ENCODE results near the gene CFAP46.
"Not testable (repeated sequence)": the region's sequence is repeated elsewhere in the genome, so short reads cannot be mapped to it uniquely, and the experiment has no call there.

Gene CFAP46

DNA sequence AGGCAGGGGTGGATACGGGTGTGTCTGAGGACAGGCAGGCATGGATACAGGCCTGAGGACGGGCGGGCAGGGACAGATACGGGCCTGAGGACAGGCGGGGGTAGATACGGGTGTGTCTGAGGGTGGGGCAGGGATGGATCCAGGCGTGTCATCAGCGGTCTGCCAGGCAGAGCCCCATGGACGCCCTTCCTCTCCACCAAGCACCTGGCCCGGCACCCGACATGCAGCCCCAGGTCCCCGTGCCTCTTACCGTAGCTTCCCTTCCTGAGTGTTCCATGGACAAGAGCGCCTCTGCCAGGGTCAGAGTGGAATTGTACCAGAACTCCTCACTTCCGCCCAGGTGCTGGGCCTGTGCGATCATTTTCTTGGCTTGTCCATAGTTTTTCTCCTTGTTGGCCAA is 81.8 kb downstream of the CFAP46 start:
- no peak for DNase-seq

DNA sequence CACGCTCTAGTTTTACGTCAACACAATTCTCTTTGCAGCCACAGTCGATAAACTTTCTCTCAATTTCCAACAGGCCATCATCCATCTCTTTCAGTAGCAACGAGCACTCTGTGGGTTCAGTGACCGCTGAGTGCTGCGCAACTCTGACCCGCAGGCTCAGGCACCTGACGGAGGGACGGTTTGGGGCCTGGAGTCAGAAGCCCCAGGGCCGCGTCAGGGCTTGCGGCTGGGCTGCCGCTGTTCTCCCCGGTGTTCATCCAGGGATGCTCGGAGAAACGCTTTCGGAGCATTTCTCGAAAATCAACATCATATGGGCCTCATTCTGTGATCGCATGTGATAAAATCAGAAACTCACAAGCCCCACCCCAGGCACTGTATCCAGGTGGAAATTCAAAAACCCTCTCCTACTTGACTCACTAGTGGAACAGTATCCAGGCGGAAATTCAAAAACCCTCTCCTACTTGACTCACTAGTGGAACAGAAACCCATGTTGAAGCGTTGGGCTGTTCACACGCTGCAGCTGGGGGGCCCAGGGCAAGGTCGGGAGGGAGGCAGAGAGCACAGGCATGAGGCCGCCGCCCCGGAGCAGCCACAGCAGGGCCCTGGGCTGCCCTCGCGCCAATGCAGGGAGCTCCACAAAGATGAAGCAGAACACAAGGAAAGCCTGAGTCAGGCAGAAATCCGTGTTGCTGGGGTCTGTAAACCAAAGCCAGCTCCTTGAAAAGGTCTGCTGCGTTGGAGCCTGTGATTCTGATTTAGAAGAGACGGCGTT is 83.1 kb downstream of the CFAP46 start:
- no peak for DNase-seq

DNA sequence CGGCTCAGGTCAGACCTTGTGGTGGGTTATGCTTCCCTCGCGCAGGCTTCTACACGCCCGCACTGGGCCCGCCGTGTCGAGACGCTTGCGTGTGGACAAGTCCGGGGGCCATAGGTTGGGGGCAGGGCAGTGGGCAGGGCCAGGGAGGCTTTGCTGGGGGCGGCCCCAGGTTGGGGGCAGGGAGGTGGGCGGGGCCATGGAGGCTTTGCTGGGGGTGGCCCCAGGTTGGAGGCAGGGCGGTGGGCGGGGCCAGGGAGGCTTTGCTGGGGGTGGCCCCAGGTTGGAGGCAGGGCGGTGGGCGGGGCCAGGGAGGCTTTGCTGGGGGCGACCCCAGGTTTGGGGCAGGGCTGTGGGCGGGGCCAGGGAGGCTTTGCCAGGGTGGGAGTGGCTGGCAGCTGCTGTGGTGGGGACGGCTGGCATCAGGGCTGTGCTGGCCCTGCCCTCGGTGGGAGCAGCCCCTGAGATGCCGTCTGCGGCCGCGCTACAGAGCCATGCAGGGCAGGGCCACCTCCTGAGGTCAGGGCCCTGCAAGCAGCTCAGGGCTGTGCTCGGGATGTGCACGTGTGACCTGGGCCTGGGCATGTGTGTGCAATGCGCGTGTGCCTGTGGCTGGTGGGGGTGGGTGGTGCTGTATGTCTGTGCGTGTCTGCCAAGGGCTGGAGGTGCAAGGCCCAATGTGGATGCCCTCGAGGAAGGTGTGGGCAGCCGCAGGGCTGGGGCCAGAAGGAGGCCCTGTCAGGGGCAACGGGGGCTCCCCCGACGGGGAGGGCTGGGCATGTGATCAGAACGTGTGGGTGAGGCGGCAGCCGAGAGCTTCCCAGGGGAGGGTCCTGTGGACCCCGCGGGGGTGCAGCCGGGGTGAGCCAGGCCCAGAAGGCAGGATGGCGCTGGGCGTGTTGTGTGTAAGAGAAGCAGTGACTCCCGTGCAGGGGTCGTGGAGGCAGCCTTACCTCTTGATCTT is 84.0 kb downstream of the CFAP46 start:
- no peak for DNase-seq

DNA sequence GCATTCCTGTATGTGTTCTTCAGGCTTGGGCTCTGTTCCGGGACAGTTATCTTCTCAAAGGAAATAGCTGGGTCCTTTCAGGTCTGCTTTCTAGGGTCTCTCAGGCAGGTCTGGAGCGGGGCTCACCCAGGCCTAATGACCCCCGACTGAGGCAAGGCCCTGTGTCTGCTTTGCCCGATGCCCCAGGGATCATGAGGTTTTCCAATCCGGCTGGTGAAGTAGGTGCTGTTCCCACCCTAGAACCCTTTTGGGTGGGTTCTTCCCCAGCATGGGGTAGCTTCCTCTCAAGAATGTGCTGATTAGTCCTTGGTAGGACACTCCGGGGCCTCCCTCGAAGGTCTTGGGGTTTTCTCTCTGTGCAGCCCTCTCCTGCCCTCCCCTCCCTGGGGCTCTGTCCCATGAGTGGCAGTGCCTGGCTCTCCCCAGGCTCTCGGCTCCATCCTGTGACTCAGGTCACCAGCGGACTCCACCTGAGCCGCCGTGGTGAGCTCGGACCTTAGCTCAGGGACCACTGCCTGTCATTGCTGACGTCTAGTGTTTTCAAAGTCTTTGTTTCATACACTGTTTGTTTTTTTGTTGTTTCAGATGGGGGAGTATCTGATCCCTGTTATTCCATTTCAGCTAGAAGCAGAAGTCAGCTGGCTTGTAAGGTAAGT is 85.4 kb downstream of the CFAP46 start:
- no peak for DNase-seq

DNA sequence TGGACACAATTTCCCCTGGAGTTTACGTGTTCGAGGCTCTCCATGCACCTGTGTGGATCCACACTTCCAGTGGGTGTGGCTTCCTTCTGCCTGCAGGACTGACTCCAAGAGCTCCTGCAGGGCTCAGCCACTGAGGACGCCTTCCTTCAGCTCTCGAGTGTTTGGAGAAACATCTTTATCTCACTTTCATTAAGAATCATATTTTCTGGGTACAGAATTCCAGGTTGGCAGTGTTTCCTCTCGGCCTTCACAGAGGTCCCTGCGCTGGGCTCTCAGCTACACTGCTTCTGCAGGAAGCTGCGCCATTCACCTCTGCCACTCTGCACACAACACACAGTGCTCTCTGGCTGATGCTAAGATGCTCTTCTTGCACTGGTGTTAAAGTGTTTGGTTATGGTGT is 86.5 kb downstream of the CFAP46 start:
- DNase-seq, result no peak

DNA sequence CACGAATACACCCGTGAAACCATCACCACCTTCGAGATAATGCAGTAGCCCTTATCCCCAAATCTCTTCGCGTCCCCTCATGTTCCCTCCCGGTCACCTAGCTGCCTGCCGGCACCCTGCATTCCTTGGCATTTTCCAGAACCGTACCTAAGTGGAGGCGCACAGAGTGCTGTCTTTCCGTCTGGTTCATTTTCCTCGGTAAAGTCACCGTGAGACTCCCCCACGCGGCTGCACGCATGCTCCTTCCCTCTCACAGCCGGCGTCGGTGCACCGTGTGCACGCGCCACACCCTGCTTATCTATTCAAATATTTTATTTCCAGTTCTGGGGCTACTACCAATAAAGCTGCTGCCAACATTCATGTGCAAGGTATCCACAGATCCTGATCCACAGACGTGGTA is 90.9 kb downstream of the CFAP46 start:
- DNase-seq, result no peak

DNA sequence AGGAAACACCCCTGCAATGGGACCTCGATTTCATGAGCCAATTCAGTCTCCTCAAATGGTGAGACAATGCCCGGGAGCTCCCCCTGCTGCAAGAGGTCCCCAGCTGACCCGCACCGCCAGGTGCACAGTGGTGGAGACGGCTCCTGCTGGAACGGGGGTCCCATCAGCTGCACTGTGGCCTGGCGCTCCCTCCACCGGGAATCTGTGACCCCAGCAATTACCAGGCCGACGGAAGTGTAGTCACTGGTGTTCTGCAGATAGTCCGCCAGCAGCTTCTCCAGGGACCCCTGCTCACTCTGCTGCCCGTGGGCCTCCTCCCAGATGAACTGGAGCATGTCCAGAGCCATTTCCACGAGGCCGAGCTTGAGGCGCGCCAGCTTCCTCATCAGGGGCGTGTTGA is 91.5 kb downstream of the CFAP46 start:
- DNase-seq, result no peak

DNA sequence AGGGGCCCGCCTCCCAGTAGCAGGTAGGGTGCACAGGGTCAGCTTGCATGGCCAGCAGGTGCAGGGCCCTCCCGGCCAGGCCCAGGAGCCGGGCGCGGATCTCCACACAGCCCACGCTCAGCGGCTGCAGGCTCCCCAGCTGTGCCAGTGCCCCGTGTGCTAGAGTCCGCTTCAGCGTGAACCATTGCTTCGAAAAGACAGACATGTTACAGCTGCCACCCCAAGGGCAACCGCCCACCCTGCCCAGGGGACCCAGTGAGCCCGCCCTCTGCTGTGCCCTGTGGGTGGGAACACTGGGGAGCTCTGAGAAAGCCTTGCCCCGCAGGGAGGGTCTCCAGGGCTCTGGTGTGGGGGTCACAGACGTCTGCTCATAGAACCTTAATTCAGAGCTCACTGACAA is 92.1 kb downstream of the CFAP46 start:
- no peak for DNase-seq

DNA sequence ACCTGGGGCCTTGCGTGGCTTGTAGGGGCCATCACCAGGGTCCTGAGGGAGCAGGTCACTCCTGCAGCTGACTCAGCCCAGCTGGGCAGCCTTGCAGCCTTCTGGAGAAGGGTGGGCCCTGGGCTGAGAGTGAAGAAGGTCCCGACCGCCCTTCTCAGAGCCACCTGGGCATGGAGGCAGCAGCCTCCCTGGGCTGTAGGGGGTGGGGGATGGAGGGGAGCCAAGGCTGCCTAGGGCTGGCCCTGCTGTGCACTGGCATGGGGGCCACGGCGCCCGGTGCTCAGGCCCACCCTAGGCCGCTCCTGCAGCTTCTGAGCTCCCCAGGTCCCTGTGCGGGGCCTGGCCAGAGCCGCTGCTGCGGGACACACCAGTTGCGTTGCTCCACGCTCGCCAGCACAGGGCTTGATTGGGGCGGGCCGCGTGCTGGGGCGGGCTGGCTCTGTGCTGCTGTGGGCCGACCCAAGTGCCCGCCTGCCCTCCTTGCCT is 92.8 kb downstream of the CFAP46 start:
- DNase-seq, result no peak

DNA sequence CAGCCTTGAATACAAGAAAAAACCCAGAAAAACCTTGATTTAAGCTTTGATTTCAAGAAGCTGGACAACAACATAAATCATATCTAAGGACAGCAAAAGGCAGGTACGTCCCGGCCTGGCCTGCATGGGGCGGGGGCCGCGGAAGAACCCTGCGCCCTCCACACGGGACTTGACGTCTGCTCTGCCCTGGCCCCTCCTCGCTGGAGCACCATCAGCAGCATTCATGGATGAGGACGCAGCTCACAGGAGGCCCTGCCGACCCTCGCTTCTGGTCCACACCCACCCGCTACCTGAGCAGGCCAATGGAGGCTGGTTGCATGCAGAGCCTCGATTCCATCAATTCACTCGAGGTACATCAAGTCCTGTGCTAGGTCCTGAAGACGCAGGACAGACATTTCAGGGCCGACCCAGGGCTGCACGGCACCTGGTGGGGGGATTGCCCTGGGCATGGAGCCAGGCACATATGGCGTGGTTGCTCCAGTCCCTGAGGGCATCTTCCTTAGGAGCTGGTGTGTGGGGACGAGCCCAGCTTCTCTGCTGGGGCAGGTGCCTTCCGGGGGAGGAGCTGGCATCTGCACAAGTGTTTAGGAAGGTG is 93.3 kb downstream of the CFAP46 start:
- no peak for DNase-seq

DNA sequence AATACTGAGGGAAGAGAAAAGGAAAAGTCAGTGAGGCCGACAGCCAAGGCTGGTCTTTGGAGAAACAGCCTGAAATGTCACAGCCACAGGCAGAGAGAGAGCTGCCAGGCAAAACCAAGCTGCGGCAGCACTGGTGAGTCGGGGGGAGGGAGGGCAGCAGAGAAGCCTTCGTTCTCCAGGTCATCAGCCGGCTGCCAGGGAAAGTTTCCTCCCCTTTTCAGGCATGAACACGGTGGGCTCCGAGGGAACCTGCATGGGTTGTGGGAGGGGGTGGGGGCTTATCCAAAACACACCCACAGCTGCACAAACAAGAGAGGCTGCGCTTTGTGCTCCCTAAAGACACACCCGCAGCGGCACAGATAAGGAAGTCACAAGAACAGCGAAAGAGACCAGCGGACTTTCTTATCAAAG is 94.1 kb downstream of the CFAP46 start:
- no peak for DNase-seq

DNA sequence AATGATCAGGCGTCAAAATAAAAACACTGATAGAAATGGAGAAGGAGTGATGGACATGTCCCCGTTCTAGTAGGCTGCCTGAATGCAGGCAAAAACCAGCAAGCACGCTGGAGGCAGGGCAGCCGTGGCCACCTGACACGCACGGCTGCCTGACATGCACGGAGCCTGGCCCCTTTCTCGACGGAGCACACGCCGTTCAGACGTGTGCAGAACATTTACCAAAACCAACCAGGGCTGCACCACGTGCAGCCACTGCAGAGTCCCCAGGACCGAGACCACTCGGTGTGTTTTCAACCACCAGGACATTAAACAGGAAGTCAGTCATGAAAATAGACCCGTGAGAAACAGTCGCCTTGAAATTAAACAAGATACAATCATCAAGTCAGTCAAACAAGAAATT is 94.5 kb downstream of the CFAP46 start:
- no peak for DNase-seq

DNA sequence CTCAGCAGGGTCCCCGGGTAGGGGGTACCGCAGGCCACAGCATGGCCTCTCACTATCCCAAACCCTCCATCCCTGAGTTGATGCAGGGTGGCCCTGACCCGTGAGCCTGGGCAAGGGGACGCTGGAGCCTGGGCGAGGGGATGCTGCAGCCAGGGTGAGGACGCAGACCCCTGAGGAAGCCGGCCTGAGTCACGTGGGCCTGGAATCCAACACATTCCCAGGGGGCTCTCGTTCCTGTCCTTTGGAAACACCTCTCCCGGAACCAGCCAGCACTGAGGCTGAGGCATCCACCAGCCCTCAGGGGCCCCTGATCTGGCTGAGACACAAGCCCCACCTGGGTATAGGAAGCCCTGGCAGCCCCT is 95.0 kb downstream of the CFAP46 start:
- DNase-seq, result no peak

DNA sequence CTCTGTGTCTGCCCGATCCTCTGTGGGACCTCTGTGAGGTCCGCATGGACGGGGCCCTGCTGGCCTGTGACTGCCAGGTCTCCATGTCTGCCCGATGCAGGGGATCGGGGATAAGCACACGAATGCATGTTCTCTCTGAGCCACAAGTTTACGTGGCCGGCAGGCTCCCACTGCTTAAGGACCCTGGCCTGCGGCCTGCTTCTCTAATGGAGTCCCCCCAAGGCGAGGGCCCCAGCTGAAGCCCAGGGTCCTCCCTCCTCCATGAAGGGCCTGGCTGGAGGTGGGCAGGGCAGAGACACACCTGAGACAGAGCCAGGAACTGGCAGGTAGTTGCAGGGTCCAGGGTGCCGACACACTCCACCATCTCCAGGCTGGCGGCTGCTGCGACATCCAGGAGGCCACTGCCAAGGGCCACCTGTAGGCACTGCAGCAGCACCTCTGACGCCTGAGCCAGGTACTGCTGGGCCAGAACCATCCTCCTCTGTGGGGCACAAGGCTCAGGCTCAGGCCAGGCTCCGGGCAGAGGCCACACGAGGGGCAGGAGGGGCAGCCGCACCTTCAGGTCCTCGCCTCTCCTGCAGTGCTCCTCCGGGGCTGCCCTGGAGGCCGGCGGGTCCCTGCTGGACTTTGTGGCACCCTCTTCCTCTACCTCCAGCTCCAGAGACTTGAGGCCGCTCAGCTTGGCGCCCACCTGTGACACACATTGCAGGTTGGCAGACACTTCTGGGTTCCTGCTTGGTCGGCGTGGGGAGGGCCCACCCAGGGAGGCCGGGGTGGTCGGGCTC is 95.5 kb downstream of the CFAP46 start:
- DNase-seq, result no peak

DNA sequence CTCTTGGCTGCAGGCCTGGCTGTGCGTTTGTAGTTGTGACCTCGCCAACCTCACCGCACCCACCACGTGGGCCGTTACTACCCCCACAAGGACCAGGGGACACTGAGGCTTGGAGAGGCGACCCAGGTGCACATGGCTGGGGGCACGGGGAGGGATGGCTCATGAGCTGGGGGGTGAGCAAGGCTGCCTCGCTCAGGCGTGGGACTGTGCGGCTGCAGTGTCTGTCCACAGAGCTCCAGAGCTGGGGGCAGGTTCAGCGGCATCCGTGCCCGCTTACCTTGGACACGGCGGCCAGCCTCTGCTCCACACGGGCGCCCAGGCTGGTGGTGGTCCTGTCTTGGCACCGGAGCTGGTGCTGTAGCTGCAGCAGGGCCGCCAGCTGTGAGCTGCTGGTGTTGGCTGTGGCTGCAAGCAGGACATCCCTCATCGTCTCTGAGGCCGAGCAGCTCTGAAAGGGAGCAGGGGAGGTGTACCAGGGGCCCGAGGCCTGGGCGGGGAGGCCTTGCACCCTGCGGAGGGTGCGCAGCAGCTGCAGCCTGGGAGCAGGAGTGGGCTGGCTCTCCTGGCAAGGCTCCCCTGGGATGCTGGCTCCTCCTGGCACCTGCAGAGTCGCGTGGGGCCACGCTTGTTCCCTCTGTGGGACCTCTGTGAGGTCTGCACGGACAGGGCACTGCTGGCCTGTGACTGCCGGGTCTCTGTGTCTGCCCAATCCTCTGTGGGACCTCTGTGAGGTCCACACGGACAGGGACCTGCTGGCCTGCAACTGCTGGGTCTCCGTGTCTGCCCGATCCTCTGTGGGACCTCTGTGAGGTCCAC is 96.4 kb downstream of the CFAP46 start:
- DNase-seq, result no peak

DNA sequence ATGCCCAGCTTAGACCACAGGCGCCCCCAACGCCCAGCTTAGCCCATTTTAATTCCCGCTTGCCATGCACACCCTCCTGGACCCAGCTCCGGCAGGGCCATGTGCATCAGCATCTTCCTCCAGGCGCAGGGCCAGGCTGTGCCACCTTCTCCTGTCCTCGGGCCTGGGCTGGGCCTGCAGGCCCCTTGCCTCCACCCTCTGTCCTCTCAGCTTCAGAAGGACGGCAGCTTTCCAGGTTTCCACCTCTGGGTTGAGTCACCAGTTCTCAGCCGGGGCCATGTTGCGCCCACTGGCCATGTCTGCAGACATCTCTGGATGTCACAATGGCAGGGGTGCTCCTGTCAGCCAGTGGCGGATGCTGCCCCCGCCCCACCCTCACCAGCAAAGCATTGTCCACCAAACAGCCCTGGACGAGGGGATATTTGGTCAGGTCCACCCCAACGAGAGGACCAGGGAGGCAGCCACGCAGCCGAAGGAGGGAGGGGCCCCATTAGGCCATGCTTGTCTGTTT is 97.3 kb downstream of the CFAP46 start:
- DNase-seq, result no peak

DNA sequence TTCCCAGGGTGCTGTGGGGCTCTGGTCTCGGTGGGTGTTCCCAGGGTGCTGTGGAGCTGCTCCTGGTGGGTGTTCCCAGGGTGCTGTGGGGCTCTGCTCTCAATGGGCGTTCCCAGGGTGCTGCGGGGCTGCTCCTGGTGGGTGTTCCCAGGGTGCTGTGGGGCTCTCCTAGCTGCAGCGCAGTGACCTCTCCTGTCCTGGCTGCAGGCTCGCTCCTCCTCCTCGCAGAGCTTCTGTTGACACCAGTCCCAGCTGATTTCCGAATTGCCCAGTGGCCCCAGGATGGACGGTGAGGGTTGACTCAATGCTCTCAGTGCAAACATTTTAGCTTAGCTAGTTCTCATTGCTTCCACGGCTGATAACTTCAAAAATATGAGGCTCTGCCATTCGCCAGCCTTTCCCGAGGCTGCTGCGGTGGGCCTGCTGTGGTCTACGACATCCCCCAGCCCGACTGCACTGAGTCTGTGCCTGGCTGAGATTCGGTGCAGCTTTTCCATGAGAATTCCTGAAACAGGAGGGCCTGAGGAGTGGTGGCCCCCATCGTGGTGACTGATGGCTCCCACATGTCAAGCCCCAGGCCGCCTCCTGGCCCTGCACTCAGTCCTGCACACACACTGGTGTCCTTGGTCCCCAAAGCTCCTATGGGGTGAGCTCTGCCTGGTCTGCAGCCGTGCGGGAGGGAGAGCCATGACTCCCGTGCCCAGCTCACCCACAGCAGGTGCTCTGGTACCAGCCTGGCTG is 98.1 kb downstream of the CFAP46 start:
- DNase-seq, result no peak

DNA sequence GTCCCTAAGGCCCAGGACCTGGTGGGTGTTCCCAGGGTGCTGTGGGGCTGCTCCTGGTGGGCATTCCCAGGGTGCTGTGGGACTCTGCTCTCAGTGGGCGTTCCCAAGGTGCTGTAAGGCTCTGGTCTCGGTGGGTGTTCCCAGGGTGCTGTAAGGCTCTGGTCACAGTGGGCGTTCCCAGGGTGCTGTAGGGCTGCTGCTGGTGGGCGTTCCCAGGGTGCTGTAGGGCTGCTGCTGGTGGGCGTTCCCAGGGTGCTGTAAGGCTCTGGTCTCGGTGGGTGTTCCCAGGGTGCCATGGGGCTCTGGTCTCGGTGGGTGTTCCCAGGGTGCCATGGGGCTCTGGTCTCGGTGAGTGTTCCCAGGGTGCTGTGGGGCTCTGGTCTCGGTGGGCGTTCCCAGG is 99.1 kb downstream of the CFAP46 start:
- not testable (repeated sequence) for DNase-seq

DNA sequence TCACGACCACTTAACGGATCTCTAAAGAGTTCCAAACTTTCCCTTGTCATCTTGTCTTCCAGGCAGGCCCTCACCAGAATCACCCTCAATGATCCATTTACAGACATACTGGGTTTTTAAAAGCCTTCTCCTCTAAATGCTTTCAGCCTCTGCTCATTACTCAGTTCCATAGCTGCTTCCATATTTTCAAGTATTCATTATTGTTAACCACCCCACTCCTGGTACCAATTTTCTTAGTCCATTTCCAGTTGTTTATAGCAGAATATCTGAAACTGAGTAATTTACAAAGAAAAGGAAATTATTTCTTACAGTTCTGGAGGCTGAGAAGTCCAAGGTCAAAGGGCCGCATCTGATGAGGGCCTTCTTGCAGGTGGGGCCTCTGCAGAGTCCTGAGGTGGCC is 100.0 kb downstream of the CFAP46 start:
- DNase-seq, result no peak

DNA sequence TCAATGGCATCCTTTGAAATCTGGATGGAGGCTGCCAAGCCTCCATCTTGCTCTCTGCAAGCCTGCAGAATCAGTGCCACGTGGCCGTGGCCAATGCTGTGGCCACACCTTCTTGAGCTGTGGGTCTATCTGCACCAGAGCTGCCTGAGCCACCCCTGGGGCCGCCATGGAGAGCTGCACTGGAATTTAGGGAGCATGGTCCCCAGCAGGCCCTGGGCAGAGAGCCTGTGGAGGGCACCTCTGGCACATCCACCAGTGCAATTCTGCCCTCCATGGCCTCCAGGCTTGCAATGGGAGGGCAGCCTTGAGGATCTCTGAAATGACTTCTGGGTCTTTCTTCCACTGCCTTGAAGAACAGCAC is 100.8 kb downstream of the CFAP46 start:
- DNase-seq, result no peak

All from CD4-positive, alpha-beta T cell treated with Interleukin-1 beta for 1 hour (primary cell).